K562 (cell line): Measurements from ENCODE around the gene ECM1. TPM values are rescaled to one million over a fixed set of nuclear protein-coding genes. Genes with fewer than 3 reads are reported as not detected.

Experiments
- BRD4 ChIP-seq: fragments of 200-600 bp; sonication (generic); IDR thresholded peaks from 2 replicates; pipeline ENCODE4 v1.6.1; 2017; ENCODE audit warnings: inconsistent platforms
- CAMTA2 ChIP-seq: fragments of 250-450 bp; sonication (Bioruptor Pico); conservative IDR thresholded peaks from 2 replicates; pipeline ENCODE4 v1.5.1; 2022
- CBFA2T3 ChIP-seq: fragments of 450-650 bp; IDR thresholded peaks from 2 replicates; pipeline ENCODE4 v1.6.1; 2017
- HLTF ChIP-seq: fragments of 450-650 bp; IDR thresholded peaks from 2 replicates; pipeline ENCODE4 v1.6.1; 2016
- HNRNPUL1 ChIP-seq: fragments of 200-400 bp; formaldehyde crosslinking; IDR thresholded peaks from 2 replicates; pipeline ENCODE4 v1.6.1; 2017; ENCODE audit warnings: low read length
- MTA3 ChIP-seq: fragments of 450-650 bp; formaldehyde crosslinking; IDR thresholded peaks from 2 replicates; pipeline ENCODE4 v1.6.1; 2017; ENCODE audit warnings: mild to moderate bottlenecking, borderline replicate concordance
- NCOR1 ChIP-seq: fragments of 450-650 bp; IDR thresholded peaks from 2 replicates; pipeline ENCODE4 v1.6.1; 2016; ENCODE audit warnings: mild to moderate bottlenecking, moderate library complexity
- NFE2L1 ChIP-seq: fragments of 450-650 bp; IDR thresholded peaks from 2 replicates; pipeline ENCODE4 v1.6.1; 2016; ENCODE audit warnings: missing genetic modification characterization, low read depth, mild to moderate bottlenecking, missing compliant biosample characterization, moderate library complexity, borderline replicate concordance
- NR2C2 ChIP-seq, 2 experiments: fragments of 200-800 bp in 1 of 2; sonication (Bioruptor generic) in 1 of 2; sonication (generic) in 1 of 2; formaldehyde crosslinking in 1 of 2; IDR thresholded peaks; 2 replicates each; pipeline versions ENCODE4 v1.6.1 to v1.8.0; 2016 to 2022; ENCODE audit warnings: mild to moderate bottlenecking in 1 of 2, missing compliant biosample characterization in 1 of 2, missing genetic modification characterization in 1 of 2, missing genetic modification reagents in 1 of 2
- RBM22 ChIP-seq: fragments of 200-400 bp; formaldehyde crosslinking; IDR thresholded peaks from 2 replicates; pipeline ENCODE4 v1.6.1; 2018; ENCODE audit warnings: low read length, low read depth; ENCODE audit not compliant: poor library complexity, severe bottlenecking
- ZFP30 ChIP-seq: fragments of 250-450 bp; sonication (Bioruptor Pico); IDR thresholded peaks from 2 replicates; pipeline ENCODE4 v1.8.0; 2022; ENCODE audit warnings: moderate library complexity, mild to moderate bottlenecking, inconsistent platforms, borderline replicate concordance
- ZNF12 ChIP-seq: sonication (generic); formaldehyde crosslinking; IDR thresholded peaks from 2 replicates; pipeline ENCODE4 v1.4.0; 2020; ENCODE audit warnings: mild to moderate bottlenecking, missing genetic modification reagents
- ZNF253 ChIP-seq: fragments of 250-450 bp; sonication (Bioruptor Pico); conservative IDR thresholded peaks from 2 replicates; pipeline ENCODE4 v1.6.1; 2021; ENCODE audit warnings: mild to moderate bottlenecking
- polyA plus RNA-seq, 8 experiments: library from polyadenylated mRNA; depleted of rRNA in 4 of 8; stranded (reverse) in 5 of 8; unstranded in 3 of 8; fragments of >200 nt; fragmentation: Nextera tagmentation in 2 of 8; fragmentation: Illumina TruSeq in 1 of 8; extraction: Ambion mirVana in 2 of 8; extraction: Trizol in 1 of 8; gene quantifications; 2 replicates each; pipeline versions ENCODE4 v1.2.1 to v1.2.3, GENCODE V29; 2011 to 2014; ENCODE audit warnings: inconsistent platforms in 1 of 8, missing spikeins in 1 of 8
- total RNA-seq, 7 experiments: library from RNA; depleted of rRNA in 6 of 7; stranded (reverse); fragments of >200 nt in 6 of 7; fragmentation: Illumina TruSeq in 2 of 7; extraction: Trizol in 2 of 7; gene quantifications; 2 replicates each; pipeline versions ENCODE4 v1.2.1 to v1.2.3, GENCODE V29; 2011 to 2021; ENCODE audit warnings: low replicate concordance in 1 of 7
- TF ChIP-seq, protein P1 (sequence below): sonication (generic); formaldehyde crosslinking; IDR thresholded peaks from 2 replicates; pipeline ENCODE4 v1.8.1; 2022; ENCODE audit warnings: missing genetic modification reagents
- TF ChIP-seq, protein P2 (sequence below): fragments of 450-650 bp; formaldehyde crosslinking; IDR thresholded peaks from 2 replicates; pipeline ENCODE4 v1.4.0; 2020; ENCODE audit warnings: mild to moderate bottlenecking, moderate library complexity
- TF ChIP-seq, protein P3 (sequence below): fragments of 450-650 bp; formaldehyde crosslinking; IDR thresholded peaks from 2 replicates; pipeline ENCODE4 v1.4.0; 2020; ENCODE audit warnings: mild to moderate bottlenecking, moderate library complexity

ECM1 gene
- total and polyA plus RNA-seq, 9 of the 15 experiments (the other 6 are each of a cell fraction or from before 2014, with no cell fraction given), result 6.6 to 52.2 (median 12.8) TPM

DNA sequence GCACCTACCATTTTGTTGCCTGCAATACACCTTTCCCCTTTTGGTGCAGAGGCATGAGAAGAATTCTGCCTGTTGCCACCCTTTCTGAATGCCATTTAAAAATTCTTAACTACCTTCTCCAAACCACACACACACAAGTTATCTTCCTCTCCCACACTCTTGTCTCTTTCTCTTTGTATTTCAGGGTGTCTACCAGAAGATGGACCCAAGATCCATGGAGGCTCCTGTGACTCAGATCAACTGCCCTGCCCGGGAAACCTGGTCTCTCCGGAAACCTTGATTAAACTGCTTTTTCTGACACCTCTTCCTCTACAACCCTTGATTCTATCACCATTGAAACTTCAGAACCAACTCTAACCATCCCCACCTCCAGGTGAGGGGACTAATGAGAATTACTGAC lies 23.0 kb upstream of the ECM1 start (continued):
- TF ChIP-seq ZNF253 (CRISPR knock-in tag) (no peak), RBM22 (no peak), MTA3 (no peak), CBFA2T3 (peak; percentile 52), CAMTA2 (CRISPR knock-in tag) (no peak), ZNF12 (CRISPR knock-in tag) (no peak), NFE2L1 (no peak), ZFP30 (CRISPR knock-in tag) (no peak), NCOR1 (peak; percentile 30; the same call in 1 of the 2 replicates), NR2C2 (CRISPR knock-in tag; IDR thresholded peaks at IDR 0.05) (no peak), NR2C2 (tag; IDR thresholded peaks at IDR 0.05) (no peak), HLTF (no peak), BRD4 (no peak), HNRNPUL1 (no peak)
- TF ChIP-seq, protein P1, sequence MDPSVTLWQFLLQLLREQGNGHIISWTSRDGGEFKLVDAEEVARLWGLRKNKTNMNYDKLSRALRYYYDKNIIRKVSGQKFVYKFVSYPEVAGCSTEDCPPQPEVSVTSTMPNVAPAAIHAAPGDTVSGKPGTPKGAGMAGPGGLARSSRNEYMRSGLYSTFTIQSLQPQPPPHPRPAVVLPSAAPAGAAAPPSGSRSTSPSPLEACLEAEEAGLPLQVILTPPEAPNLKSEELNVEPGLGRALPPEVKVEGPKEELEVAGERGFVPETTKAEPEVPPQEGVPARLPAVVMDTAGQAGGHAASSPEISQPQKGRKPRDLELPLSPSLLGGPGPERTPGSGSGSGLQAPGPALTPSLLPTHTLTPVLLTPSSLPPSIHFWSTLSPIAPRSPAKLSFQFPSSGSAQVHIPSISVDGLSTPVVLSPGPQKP (CRISPR knock-in tag), result no peak
- TF ChIP-seq, protein P2, sequence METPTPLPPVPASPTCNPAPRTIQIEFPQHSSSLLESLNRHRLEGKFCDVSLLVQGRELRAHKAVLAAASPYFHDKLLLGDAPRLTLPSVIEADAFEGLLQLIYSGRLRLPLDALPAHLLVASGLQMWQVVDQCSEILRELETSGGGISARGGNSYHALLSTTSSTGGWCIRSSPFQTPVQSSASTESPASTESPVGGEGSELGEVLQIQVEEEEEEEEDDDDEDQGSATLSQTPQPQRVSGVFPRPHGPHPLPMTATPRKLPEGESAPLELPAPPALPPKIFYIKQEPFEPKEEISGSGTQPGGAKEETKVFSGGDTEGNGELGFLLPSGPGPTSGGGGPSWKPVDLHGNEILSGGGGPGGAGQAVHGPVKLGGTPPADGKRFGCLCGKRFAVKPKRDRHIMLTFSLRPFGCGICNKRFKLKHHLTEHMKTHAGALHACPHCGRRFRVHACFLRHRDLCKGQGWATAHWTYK (CRISPR knock-in tag), result no peak
- TF ChIP-seq, protein P3, sequence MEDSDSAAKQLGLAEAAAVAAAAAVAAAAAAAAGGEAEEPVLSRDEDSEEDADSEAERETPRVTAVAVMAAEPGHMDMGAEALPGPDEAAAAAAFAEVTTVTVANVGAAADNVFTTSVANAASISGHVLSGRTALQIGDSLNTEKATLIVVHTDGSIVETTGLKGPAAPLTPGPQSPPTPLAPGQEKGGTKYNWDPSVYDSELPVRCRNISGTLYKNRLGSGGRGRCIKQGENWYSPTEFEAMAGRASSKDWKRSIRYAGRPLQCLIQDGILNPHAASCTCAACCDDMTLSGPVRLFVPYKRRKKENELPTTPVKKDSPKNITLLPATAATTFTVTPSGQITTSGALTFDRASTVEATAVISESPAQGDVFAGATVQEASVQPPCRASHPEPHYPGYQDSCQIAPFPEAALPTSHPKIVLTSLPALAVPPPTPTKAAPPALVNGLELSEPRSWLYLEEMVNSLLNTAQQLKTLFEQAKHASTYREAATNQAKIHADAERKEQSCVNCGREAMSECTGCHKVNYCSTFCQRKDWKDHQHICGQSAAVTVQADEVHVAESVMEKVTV (CRISPR knock-in tag), result peak; percentile 69
